GM21390 (cell line): ENCODE measurements around the gene CFAP100.

Experiments
- ATAC-seq: cut with Tn5 transposase; IDR thresholded peaks from one replicate; pipeline ENCODE4 v1.9.1; 2021; ENCODE audit not compliant: unreplicated experiment

CFAP100 gene

GRCh38 chr3:126419886-126420786 is 25.4 kb downstream of the CFAP100 start:
- ATAC-seq = no peak

- no peak for ATAC-seq
These were observed 26.9 kb downstream of the CFAP100 start for GRCh38 chr3:126421573-126422119.

DNA sequence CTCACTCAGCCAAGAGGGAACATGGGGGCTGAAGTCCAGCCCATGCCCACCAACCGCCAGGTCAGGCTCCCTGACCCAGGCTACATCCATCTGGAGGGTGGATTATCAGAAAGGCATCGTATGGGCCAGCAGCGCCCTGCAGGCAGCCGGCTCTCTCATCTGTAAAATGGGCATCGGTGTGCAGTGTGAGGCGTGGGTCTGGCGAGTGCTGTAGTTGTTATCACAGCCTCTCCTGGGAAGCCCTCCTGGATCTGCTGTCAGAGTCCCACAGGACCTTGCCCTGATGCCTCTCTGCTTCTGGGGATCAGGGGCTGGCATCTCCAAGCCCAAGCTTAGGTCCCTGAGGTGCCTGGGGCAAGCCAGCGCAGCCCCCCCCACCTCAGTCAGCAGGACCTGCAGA is 27.4 kb downstream of the CFAP100 start:
- ATAC-seq = no peak

DNA sequence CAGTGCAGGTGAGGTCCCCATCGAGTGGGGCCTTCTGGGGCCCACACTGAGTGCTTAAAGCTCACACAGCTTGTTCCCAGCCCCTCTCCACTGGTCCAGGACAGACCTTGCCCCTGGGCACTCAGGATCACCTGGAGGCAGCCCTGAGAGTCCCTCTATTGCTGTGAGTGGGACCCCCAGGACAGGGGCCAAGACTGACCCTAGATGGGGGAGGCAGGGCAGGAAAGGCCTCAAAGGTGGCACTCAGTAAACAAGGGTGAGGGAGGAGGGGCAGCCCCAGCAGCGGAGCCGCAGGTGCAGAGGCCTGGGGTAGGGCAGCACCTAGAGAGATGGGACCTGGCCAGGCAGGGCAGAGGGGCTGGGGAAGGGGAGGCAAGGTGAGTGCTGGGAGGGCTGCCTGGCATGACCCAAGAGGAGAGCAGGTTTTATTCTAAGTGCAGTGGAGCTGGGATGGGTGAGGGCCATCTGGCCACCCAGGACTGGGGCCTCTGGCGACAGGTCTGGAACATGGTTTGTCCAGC is 27.9 kb downstream of the CFAP100 start:
- no peak for ATAC-seq

GRCh38 chr3:126423191-126424038 is 28.7 kb downstream of the CFAP100 start:
- no peak for ATAC-seq

GRCh38 chr3:126424039-126424717 is 29.5 kb downstream of the CFAP100 start:
- no peak for ATAC-seq

DNA sequence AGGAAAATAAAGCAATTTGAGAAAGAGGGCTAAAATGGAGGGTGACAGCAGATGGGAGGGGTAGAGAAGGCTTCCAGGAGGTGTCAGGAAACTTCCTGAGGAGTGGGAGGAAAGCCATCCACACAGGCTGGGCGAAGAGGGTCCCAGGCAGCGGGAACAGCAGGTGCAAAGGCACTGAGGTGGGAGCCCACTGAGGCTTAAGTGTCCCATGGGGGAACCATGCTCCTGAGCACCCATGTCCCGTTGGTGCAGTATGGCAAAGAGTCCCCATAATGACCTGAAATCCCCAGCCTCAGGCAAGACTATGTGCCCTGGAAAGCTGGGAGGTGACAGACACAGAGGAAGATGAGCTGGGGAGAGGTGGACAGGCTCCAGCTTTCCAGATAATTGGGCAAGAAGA is 30.0 kb downstream of the CFAP100 start:
- no peak for ATAC-seq

GRCh38 chr3:126431103-126431534 is 36.4 kb downstream of the CFAP100 start:
- ATAC-seq = peak; percentile 54

- no peak for ATAC-seq
These were observed 37.8 kb downstream of the CFAP100 start for GRCh38 chr3:126432361-126433104.

- ATAC-seq = no peak
These were observed 38.4 kb downstream of the CFAP100 start for GRCh38 chr3:126433105-126433430.

DNA sequence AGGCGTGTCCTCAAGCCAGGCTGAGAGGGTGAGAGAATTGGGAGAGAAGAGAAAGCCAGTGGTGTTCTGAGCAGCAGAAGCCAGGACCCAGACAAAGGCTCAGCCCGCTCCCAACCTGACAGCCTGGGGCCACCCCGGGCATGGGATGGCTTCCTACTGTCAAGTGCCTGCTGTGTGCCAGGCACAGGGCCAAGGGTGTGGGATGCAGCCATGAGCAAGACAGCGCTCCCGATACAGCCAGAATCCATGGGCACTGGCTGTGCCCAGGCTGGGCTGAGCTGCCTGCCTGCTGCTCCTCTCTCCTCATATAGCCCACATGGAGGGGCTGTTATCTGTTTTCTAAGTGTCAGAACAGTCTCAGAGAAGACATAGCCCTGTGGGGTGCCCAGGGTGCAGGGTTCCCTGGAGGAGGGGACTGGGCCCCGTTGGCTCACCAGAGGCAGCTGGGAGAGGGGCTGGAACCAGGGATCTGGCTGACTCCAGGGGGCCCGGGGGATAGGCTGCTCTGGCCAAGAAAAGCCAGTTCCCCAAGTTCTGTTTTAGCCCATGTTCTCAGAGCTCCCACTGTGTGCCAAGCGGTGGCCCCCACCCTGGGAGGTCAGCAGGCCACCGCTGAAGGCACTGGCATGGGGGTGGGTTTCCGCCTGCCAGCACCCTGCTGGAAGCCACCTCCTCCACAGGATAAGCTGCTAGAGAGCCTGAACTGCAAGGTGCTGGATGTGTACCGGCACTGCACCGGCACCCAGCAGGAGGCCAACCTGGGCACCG is 39.0 kb downstream of the CFAP100 start:
- no peak for ATAC-seq

GRCh38 chr3:126434264-126434590 is 39.5 kb downstream of the CFAP100 start:
- ATAC-seq = no peak

GRCh38 chr3:126434931-126435411 is 40.3 kb downstream of the CFAP100 start:
- no peak for ATAC-seq

GRCh38 chr3:126435456-126436315 is 41.0 kb downstream of the CFAP100 start:
- no peak for ATAC-seq

DNA sequence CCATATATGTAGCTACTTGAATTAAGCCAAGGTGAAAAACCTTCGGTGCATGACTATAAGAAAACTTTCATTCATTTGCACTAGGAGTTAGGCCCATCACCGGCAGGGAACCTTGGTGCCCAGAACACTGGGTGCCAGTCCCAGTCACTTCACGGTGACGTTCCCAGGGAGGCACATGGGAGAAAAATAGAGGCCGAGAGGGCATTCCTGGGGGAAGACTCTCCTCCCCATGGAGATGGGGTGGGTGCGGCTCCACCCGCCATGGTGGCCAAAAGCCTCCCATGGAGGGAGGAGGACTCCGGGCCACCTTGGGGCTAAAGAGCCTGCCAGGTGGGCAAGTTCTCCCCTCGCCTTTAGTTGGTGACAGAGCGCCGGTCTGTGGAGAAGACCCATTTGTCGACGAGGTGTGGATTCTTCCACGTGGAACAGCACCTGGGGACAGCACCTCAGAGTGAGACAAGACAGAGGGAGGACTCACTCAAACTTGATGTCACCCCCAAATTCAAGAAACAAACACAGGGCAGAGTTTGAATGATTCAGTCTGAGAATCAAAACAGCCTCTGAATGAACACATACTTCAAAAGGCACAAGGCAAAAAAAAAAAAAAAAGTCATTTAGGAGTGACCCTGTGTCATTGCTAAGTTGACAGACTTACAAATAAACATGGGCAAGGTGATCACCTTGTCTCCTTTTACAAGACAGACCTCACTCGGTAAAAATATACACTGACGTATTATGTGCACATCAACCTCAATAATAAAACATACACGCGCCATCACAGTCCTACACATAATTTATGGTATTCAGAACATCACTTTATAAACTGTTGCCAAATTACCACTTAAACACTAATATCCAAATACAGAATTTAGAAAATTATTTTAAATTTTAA is 42.4 kb downstream of the CFAP100 start:
- ATAC-seq = no peak

DNA sequence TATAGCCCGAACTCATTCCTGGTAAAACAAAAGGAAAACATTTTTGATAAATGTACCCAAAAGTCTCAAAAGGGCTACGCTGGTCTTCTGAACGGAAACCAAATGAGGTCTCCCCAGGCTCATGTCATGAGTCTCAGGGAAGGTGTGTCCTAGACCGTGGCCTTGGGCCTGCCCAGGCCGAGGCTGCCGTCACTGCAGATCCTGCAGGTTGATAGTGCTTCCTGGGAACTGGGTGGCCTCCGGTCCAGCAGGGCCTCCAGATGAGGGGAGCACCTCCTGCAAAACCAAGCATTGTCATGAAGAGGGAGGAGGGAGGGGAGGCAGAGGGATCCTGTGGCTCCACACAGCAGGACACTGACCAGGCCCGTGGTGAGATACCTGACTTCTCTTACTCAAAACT is 43.5 kb downstream of the CFAP100 start:
- ATAC-seq = no peak

- ATAC-seq = no peak
These were observed 44.0 kb downstream of the CFAP100 start for GRCh38 chr3:126438746-126439145.
